ENCODE measurements around the gene OR2S2.

Gene OR2S2

DNA sequence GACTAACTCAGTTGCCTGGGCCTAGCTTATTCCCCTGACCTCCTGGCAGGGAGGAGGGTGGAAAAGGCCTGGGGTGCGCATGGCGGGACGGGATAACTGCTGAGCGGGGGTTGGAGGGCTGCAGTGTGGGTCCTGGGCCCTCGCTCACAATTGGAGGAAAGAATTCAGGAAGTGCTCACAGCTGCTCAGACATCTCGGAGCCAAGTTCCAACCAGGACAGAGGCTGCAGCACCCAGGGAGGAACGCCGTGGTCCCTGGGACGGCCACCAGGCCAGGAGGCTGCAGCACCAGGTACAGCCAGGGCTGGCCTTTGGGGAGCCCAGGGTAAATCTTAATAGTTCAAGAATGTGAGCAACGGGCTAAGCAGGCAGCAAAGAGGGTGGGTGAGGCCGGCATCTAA, 48.7 kb downstream of the OR2S2 start, which contains the start of gene SPAAR:
Gene SPAAR (plus strand): TSS at position 217 of the 400 bp plus-strand sequence. CDS start 974 bp downstream, outside the sequence.
- no peak for DNase-seq (ENCODE audit: low read depth, low spot score)

DNA sequence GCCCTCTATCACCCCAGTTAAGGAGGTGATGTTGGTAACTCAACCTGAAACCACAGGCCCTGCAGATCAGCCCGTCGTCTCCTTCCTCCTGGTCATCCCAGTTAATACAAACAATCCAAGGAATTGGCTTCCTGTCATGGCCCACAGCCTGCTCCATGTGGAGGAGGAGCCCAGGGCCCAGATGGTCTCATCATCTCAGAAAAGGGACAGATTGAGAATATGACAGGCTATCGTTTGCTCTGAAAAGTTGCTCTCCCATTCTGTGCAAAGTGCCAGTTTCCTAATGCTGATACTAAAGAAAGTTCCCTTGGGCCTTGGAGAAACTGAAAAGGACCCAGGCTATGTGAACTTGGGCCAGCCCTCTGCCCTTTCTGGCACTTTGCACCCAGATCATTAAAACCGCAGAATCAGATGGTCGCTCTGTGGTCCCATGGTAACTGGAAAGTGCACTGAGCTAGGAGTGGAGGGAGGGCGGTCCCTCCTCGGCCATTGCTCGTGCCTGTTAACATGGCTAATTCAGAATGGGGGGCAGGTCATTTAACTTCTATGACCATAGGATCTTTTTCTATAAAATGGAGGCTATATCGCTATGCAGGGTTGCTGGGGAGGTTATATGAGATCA, 49.3 kb downstream of the OR2S2 start:
- no peak for DNase-seq (ENCODE audit: low read depth, low spot score)

DNA sequence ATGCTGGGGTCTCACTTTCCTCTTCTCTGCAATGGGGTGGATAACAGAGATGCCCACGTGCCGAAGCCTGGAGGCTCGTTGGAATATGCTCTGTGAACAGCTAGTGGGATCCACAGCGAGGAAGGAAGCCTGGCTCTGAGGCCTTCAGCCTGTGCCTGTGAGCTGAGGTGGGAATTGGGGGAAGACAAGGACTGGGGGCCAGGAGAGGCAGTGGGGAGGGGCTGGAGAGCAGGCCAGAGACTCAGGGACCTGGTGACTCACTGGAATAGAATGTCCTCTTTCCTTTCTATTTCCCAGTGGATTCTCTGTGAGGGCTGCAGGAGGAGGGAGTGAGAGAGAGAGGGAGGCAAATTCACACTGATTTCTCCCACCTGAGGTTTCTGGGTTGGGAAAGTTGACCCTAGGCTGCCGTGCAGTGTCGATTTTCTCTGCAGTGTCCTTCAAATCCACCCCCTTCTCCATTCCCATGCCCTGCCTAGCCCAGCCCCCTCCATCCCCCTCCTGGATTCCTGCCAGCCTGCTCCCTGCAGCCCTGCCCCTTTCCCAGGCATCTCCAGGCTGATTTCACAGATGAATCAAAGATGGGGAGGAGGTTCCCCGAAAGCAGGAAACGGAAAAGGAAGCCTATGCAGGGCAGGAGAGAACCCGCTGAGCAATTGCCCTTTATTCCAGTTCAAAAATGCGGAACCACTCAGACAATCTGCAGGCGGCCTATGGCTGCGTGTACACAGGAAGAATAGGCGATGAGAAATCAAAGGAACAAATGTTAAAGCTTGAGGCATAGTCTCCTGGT, 50.0 kb downstream of the OR2S2 start:
- DNase-seq (ENCODE audit: low read depth, low spot score): no peak
